Lower leg skin (tissue), 4 donors: Measurements from ENCODE around the gene GPD1. TPM values are rescaled to one million over a fixed set of nuclear protein-coding genes. Genes with fewer than 3 reads are reported as not detected.
A peak's percentile ranks its signal among the peaks of the same experiment; 100 is the strongest.

Experiments
- DNase-seq, 2 donors: peaks; one replicate each; pipeline ENCODE4 v3.0.0-alpha.2; 2019; ENCODE audit warnings: low spot score in 2 of 2
- H3K4me3 ChIP-seq: fragments of 200-600 bp; sonication (generic); 2 replicates; pipeline ENCODE4 v1.5.1; 2017; ENCODE audit warnings: mild to moderate bottlenecking, low read depth; ENCODE audit not compliant: poor library complexity, severe bottlenecking
- CTCF ChIP-seq, 3 donors: fragments of 450-650 bp; IDR thresholded peaks; one replicate each; pipeline ENCODE4 v1.5.1; 2016; ENCODE audit warnings: antibody characterized with exemption in 3 of 3, mild to moderate bottlenecking in 3 of 3, moderate library complexity in 2 of 3
- POLR2A ChIP-seq, 2 donors: fragments of 450-650 bp; IDR thresholded peaks; one replicate each; pipeline ENCODE4 v1.6.1; 2016 to 2017; ENCODE audit warnings: antibody characterized with exemption in 2 of 2, mild to moderate bottlenecking in 1 of 2, moderate library complexity in 1 of 2
- WGBS, 2 donors: methylation state at CpG; one replicate each; pipeline ENCODE4 v1.1.5; 2018; 5-methylcytosine and 5-hydroxymethylcytosine counted together
- intact Hi-C: fragments of 100-400 bp; cut with DNase I; formaldehyde crosslinking; loops from one replicate; pipeline ENCODE4 v1.15.0; 2023; ENCODE audit warnings: low total_unique reads
- total RNA-seq, 4 donors: library from RNA; depleted of rRNA; stranded (reverse); fragments of >200 nt; gene quantifications; one replicate each; pipeline ENCODE4 v1.1.0, GENCODE V29; 2016

GPD1 gene
- total RNA-seq, 4 donors from 2014 or later = 29.9 to 38.8 (median 36.7) TPM

- H3K4me3 ChIP-seq = no peak overlapping the region
- no peak for TF ChIP-seq CTCF (IDR thresholded peaks at IDR 0.05)
- TF ChIP-seq POLR2A (IDR thresholded peaks at IDR 0.05) = no peak
- intact Hi-C loops = no loop called here
- 77 to 85% methylated on average over 5 of the region's 5 CpGs for WGBS, 2 donors
- peak in 1 of 2 donors; percentile 7 for DNase-seq
These were observed 17.8 kb downstream of the GPD1 start for GRCh38 chr12:50121641-50122040.

- intact Hi-C loops = no loop called here
- TF ChIP-seq POLR2A (IDR thresholded peaks at IDR 0.05) (no peak), CTCF (IDR thresholded peaks at IDR 0.05) (no peak)
- WGBS, 2 donors = 82 to 92% methylated on average over 2 of the region's 2 CpGs
- H3K4me3 ChIP-seq = no peak overlapping the region
- DNase-seq = no peak
These were observed 19.4 kb downstream of the GPD1 start for GRCh38 chr12:50123203-50123602.

- WGBS, 2 donors = 47 to 51% methylated on average over 2 of the region's 2 CpGs
- intact Hi-C loops = no loop called here
- TF ChIP-seq POLR2A (IDR thresholded peaks at IDR 0.05) (no peak), CTCF (IDR thresholded peaks at IDR 0.05) (no peak)
- H3K4me3 ChIP-seq = no peak overlapping the region
- peak in 1 of 2 donors; percentile 77 for DNase-seq
These were observed 23.7 kb downstream of the GPD1 start for GRCh38 chr12:50127546-50127945.

GRCh38 chr12:50129290-50129689 is 25.5 kb downstream of the GPD1 start:
- H3K4me3 ChIP-seq = no peak overlapping the region
- DNase-seq = peak in 1 of 2 donors; percentile 15
- intact Hi-C loops = no loop called here
- TF ChIP-seq CTCF (IDR thresholded peaks at IDR 0.05) = no peak
- no peak for TF ChIP-seq POLR2A (IDR thresholded peaks at IDR 0.05)
- WGBS, 2 donors = 46 to 49% methylated on average over 4 of the region's 4 CpGs

GRCh38 chr12:50132505-50133135 is 28.8 kb downstream of the GPD1 start:
- TF ChIP-seq CTCF (IDR thresholded peaks at IDR 0.05) (no peak), POLR2A (IDR thresholded peaks at IDR 0.05) (no peak)
- WGBS, 2 donors = 86 to 94% methylated on average over 2 of the region's 2 CpGs
- peak in 1 of 2 donors; percentile 18 for DNase-seq
- intact Hi-C loops = no loop called here
- H3K4me3 ChIP-seq = no peak overlapping the region

- intact Hi-C loops = no loop called here
- TF ChIP-seq POLR2A (IDR thresholded peaks at IDR 0.05) (no peak), CTCF (IDR thresholded peaks at IDR 0.05) (no peak)
- WGBS, 2 donors = 84 to 92% methylated on average over 8 of the region's 8 CpGs
- no peak overlapping the region for H3K4me3 ChIP-seq
- DNase-seq = peak in 1 of 2 donors; percentile 13
These were observed 39.2 kb downstream of the GPD1 start for GRCh38 chr12:50142993-50143392.
